Hair follicle dermal papilla cell (primary cell): ENCODE results near the gene GNRH2. TPM values are rescaled to one million over a fixed set of nuclear protein-coding genes. Genes with fewer than 3 reads are reported as not detected.

Experiments used
- total RNA-seq: library from RNA; depleted of rRNA; stranded (reverse); fragments of >200 nt; gene quantifications from 2 replicates; pipeline ENCODE4 v1.2.3, GENCODE V29; 2012

The GNRH2 gene
- total RNA-seq, result 0.49 TPM in 1 of 2 replicates, not detected in the other

GRCh38 chr20:3043322-3043721, at the start of gene GNRH2:
TSS of gene GNRH2 (plus strand) at chr20:3043622. CDS start at chr20:3044415, 793 bp downstream.

GRCh38 chr20:3045816-3046676, 2.6 kb downstream of the GNRH2 start, which contains the start of gene MRPS26:
TSS of gene MRPS26 (plus strand) at chr20:3046052. CDS start at chr20:3046069, 17 bp downstream.

GRCh38 chr20:3071610-3072529, 28.4 kb downstream of the GNRH2 start, which contains the start of gene OXT:
TSS of gene OXT (plus strand) at chr20:3071620. CDS start at chr20:3071656, 36 bp downstream.

GRCh38 chr20:3084283-3084985, 41.0 kb downstream of the GNRH2 start, which contains the start of gene AVP:
TSS of gene AVP (minus strand) at chr20:3084724. CDS start at chr20:3084674, 50 bp downstream.

Other genes with a start within 250 kb of the GNRH2 start
- gene CPXM1, start 243.0 kb upstream of the GNRH2 start, total RNA-seq, result 0.65 and 0.73 TPM in 2 replicates
- not detected in 2 replicates for gene C20orf141, start 228.6 kb upstream of the GNRH2 start, total RNA-seq
- gene TMEM239, start 227.3 kb upstream of the GNRH2 start, total RNA-seq, result under 0.01 and 0.49 TPM in 2 replicates
- 37.6 and 38.6 TPM in 2 replicates for gene PCED1A, start 203.0 kb upstream of the GNRH2 start, total RNA-seq
- gene VPS16, start 202.9 kb upstream of the GNRH2 start, total RNA-seq, result 46.4 and 47.6 TPM in 2 replicates
- 59.0 and 63.4 TPM in 2 replicates for gene PTPRA, start 170.1 kb upstream of the GNRH2 start, total RNA-seq
- gene MRPS26, start 2.4 kb downstream of the GNRH2 start, total RNA-seq, result 15.3 and 20.4 TPM in 2 replicates
- not detected in 2 replicates for gene OXT, start 28.0 kb downstream of the GNRH2 start, total RNA-seq
- not detected in 2 replicates for gene AVP, start 41.1 kb downstream of the GNRH2 start, total RNA-seq
- gene FASTKD5, start 116.2 kb downstream of the GNRH2 start, total RNA-seq, result 15.2 and 16.4 TPM in 2 replicates
- gene UBOX5, start 116.2 kb downstream of the GNRH2 start, total RNA-seq, result 6.2 and 6.6 TPM in 2 replicates
- gene LZTS3, start 129.9 kb downstream of the GNRH2 start, total RNA-seq, result 6.8 and 8.7 TPM in 2 replicates
- gene DDRGK1, start 161.1 kb downstream of the GNRH2 start, total RNA-seq, result 17.4 and 17.7 TPM in 2 replicates
- 20.1 and 35.9 TPM in 2 replicates for gene ITPA, start 165.9 kb downstream of the GNRH2 start, total RNA-seq
- gene SLC4A11, start 195.6 kb downstream of the GNRH2 start, total RNA-seq, result 1.3 and 1.9 TPM in 2 replicates